HAP-1 (cell line): Measurements from ENCODE around the gene CFAP92.

Experiments
- DNase-seq, 2 experiments: peaks; one replicate each; pipeline ENCODE4 v3.0.0-alpha.2; 2016 to 2020; ENCODE audit warnings: low spot score in 2 of 2
- H3K27me3 ChIP-seq: fragments of 250-450 bp; sonication (Bioruptor Pico); 2 replicates; pipeline ENCODE4 v1.5.1; 2020; ENCODE audit warnings: low read depth, mild to moderate bottlenecking, moderate library complexity
- H3K36me3 ChIP-seq: fragments of 250-450 bp; sonication (Bioruptor Pico); replicated peaks from 2 replicates; pipeline ENCODE4 v1.5.1; 2020; ENCODE audit warnings: mild to moderate bottlenecking
- H3K4me1 ChIP-seq: fragments of 250-450 bp; sonication (Bioruptor Pico); 2 replicates; pipeline ENCODE4 v1.5.1; 2020; ENCODE audit warnings: mild to moderate bottlenecking
- H3K4me3 ChIP-seq: fragments of 250-450 bp; sonication (Bioruptor Pico); 2 replicates; pipeline ENCODE4 v1.5.1; 2020; ENCODE audit warnings: mild to moderate bottlenecking, moderate library complexity
- H3K9me3 ChIP-seq: fragments of 250-450 bp; sonication (Bioruptor Pico); 2 replicates; pipeline ENCODE4 v1.5.1; 2020; ENCODE audit warnings: mild to moderate bottlenecking, moderate library complexity
- in situ Hi-C: fragments of 300-500 bp; cut with MboI; formaldehyde crosslinking; loops from 3 replicates; pipeline ENCODE4 v1.14.3; 2020; ENCODE audit warnings: low sequenced_read_pairs, inconsistent platforms, mixed read lengths

Gene CFAP92

DNA sequence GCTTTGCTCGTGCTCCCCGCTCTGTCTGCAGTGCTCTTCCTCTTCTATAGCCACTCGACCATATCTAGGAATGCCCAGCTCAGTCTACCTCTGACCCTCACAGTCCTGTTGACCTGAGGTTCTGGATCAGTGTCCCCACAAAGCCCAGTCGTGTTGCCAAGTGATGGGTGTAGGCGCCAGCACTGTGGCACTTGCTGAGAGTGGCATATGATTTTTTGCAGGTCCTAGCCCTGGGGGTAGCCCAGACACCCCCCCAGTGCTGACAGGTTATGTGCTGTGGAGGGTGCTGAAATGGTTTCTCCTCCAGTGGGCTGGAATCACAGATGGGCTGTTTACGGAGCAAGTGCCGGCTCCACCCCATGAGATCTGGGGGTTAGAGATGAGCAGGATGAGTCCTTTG is 82.0 kb downstream of the CFAP92 start:
- H3K9me3 ChIP-seq = no peaks in the 10 kb centered on the region
- in situ Hi-C loops = no loop called here
- no peak for DNase-seq
- H3K27me3 ChIP-seq = no peaks in the 10 kb centered on the region
- H3K4me1 ChIP-seq = no peaks in the 10 kb centered on the region
- peaks cover 91% of the 10 kb centered on the region for H3K36me3 ChIP-seq
- H3K4me3 ChIP-seq = no peak overlapping the region

DNA sequence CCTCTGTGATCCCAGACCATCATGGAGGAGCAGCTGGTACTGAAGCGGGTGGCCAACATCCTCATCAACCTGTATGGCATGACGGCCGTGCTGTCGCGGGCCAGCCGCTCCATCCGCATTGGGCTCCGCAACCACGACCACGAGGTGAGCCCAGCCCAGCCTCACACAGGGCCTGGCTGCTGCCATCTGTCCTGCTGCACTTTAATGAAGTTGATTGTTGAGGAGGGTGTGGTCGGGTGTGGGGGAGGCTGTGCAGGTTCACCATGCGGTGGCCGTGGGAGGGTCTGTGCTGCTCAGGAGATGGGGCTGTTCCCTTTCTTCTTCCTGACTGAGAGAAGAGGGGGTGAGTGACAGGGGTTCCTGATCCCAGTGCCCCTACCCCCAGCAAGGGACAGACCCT is 83.9 kb downstream of the CFAP92 start:
- no peaks in the 10 kb centered on the region for H3K27me3 ChIP-seq
- no peak overlapping the region for H3K4me3 ChIP-seq
- no peaks in the 10 kb centered on the region for H3K4me1 ChIP-seq
- H3K36me3 ChIP-seq = peaks cover 91% of the 10 kb centered on the region
- DNase-seq = no peak
- in situ Hi-C loops = no loop called here
- no peaks in the 10 kb centered on the region for H3K9me3 ChIP-seq

DNA sequence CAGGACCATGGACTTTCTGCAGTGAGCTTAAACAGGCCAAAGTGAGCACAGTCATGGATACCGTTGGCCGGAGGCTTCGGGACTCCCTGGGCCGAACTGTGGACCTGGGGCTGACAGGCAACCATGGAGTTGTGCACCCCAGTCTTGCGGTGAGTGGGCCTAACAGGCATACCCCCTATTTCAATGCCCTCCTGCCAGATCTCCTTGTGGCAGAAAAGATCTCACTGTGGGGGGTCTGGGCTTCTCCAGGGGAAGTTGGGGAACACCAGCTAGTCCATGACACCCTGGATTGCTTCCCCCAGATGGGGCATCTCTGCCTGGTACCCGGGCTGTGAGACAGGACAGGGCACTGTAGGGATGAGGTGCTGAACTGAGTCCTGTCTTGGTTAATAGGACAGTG is 84.9 kb downstream of the CFAP92 start:
- H3K36me3 ChIP-seq = peaks cover 89% of the 10 kb centered on the region
- H3K4me3 ChIP-seq = no peak overlapping the region
- no peaks in the 10 kb centered on the region for H3K9me3 ChIP-seq
- H3K4me1 ChIP-seq = no peaks in the 10 kb centered on the region
- no peak for DNase-seq
- H3K27me3 ChIP-seq = no peaks in the 10 kb centered on the region
- in situ Hi-C loops = no loop called here

DNA sequence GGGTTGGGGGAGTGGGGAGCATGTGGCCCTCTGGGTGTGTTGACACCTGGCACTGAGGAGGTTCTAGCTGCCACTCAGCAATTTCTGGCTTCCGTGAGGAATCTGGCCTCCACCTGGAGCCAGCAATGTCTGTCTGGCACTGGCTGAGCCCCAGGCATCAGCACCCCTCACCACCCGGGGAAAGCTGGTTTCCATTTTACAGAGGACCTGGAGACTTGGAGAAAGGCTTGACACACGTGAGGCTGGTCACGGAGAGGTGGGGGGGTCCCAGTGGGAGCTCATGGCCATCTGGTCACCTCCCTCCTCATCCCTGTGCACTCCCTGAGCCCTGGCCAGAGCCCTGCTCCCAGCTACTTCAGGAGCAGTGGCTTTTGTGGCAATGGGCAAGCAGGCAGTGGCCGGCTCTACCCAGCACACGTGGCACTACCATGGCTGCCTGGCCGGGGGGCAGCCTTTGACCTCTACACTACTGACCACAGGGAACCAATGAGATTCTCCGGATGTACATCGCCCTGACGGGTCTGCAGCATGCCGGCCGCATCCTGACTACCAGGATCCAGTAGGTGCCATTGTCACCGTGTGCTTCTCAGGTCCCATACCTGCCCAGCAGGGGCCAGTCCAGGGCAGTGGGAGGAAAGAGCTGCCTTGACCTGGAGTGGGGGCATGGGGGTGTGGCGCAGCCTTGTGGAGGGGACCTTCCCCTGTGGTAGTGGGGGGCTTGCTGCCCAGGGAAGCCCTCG is 86.0 kb downstream of the CFAP92 start:
- no peaks in the 10 kb centered on the region for H3K9me3 ChIP-seq
- in situ Hi-C loops = no loop called here
- no peaks in the 10 kb centered on the region for H3K27me3 ChIP-seq
- H3K4me3 ChIP-seq = no peak overlapping the region
- no peaks in the 10 kb centered on the region for H3K4me1 ChIP-seq
- no peak for DNase-seq
- H3K36me3 ChIP-seq = peaks cover 91% of the 10 kb centered on the region

DNA sequence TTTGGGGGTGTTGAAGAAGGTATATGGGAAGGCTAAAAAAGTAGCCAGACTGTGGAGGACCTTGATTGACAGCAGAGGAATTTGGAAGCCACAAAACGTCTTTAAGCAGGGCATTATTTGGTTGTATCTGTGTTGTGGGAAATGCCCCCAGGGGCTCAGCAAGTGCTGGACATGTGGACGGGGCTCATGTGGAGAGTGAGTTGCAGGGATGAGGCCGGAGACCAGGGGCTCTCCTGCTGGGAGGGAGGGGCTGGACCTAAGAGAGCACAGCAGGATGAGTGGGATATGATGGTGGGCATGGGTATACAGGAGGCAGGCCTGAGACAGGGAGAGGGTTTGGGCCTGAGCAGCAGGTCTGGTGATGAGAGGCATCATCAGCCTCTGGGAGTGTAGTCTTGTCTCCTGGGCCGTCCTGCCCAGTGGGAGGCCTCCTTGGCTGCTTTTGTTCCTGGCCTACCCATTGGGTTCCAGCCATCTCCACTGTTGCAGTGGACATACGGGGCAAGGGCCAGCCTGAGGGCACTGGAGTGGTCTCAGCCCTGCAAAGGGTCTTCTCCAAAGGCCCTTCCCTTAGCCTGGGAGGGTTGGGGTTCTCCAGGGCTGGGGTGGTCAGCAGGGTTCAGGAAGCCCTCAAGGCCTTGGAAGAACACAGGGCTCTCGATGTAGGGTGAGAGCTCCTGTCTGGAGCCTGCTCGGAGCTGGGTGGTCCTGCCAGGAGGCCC is 86.9 kb downstream of the CFAP92 start:
- Histone ChIP-seq H3K36me3 (peaks cover 90% of the 10 kb centered on the region), H3K27me3 (no peaks in the 10 kb centered on the region), H3K4me3 (no peak overlapping the region), H3K4me1 (no peaks in the 10 kb centered on the region), H3K9me3 (no peaks in the 10 kb centered on the region)
- DNase-seq = no peak
- in situ Hi-C loops = no loop called here

DNA sequence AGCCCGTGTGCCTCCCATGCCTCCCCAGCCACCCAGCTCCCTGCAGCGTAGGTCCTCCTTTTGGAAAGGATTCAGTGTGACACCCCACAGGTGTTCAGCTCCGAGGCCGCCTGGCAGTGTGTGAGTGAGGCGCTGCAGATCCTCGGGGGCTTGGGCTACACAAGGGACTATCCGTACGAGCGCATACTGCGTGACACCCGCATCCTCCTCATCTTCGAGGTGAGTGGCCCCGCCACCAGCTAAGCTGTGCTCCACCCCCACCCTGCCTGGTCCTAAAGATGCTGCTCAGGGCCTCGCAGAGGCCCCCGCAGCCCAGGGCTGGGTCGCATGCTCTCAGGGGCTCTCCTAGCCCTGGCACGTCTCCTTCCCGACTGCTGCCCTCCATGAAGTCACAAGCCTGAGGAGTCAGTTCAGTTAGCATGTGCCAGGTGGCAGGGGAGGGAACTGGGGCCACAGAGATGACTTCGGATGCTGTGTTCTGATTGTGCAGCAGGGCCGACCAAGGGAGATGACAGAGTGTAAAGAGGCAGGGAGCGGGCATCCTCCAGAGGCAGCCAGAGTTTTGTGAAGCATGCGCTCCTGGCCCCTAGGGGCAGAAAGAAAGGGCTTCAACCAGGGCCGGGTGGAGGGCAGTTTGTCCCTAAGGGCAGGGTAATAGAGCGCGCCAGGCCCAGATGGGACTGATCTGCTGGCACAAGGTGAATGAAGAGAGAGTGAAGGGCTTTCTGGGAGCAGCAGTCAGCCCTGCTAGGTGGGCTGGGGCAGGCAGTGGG is 87.7 kb downstream of the CFAP92 start:
- H3K27me3 ChIP-seq = no peaks in the 10 kb centered on the region
- no peak overlapping the region for H3K4me3 ChIP-seq
- H3K9me3 ChIP-seq = no peaks in the 10 kb centered on the region
- no peak for DNase-seq
- peaks cover 94% of the 10 kb centered on the region for H3K36me3 ChIP-seq
- no peaks in the 10 kb centered on the region for H3K4me1 ChIP-seq
- in situ Hi-C loops = no loop called here

DNA sequence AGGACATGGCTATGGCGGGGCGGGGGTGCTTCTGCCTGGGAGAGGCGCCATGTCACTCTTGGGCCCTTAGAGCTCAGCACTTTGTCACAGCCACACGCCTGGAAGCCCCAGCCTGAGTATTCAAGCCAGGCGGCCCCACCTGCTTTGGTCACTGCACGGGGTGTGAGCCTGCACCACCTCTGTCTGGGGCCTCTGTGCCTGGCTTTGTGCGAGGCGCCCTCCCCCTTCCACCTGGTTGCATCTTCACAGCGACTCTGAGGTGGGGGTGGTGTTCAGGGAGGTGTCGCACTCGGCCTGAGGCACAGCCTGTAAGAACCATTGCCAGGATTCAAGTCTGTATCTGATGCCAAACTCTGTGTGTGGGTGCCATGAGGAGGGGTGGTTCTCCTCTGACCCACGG is 90.4 kb downstream of the CFAP92 start:
- in situ Hi-C loops = no loop called here

DNA sequence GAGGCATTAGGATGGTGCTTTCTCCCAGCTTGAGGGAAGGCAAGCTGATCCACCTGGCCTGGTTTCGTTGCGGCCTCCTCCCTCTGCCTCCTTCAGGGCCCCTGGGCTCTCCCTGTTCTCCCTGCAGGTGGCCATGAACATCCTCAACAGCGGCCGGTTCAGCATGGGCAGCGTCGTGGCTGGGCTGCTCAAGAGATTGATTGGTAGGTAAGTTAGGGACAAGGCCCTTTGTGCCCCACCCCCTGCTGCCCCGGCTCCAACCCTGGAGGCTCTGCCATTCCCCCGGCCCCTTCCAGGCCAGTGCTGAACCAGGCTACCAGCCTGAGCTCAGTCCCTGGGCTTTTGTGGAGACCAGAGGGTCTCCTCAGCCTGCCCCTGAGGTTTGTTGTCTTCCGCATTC is 91.5 kb downstream of the CFAP92 start:
- no peaks in the 10 kb centered on the region for H3K4me1 ChIP-seq
- no peak overlapping the region for H3K4me3 ChIP-seq
- no peak for DNase-seq
- H3K27me3 ChIP-seq = no peaks in the 10 kb centered on the region
- H3K9me3 ChIP-seq = no peaks in the 10 kb centered on the region
- in situ Hi-C loops = no loop called here
- H3K36me3 ChIP-seq = peaks cover 89% of the 10 kb centered on the region

More for the DNA sequence above, 90.4 kb downstream of the CFAP92 start:
- peaks cover 89% of the 10 kb centered on the region for H3K36me3 ChIP-seq
- H3K27me3 ChIP-seq = no peaks in the 10 kb centered on the region
- no peaks in the 10 kb centered on the region for H3K9me3 ChIP-seq
- no peak for DNase-seq
- no peaks in the 10 kb centered on the region for H3K4me1 ChIP-seq
- no peak overlapping the region for H3K4me3 ChIP-seq

DNA sequence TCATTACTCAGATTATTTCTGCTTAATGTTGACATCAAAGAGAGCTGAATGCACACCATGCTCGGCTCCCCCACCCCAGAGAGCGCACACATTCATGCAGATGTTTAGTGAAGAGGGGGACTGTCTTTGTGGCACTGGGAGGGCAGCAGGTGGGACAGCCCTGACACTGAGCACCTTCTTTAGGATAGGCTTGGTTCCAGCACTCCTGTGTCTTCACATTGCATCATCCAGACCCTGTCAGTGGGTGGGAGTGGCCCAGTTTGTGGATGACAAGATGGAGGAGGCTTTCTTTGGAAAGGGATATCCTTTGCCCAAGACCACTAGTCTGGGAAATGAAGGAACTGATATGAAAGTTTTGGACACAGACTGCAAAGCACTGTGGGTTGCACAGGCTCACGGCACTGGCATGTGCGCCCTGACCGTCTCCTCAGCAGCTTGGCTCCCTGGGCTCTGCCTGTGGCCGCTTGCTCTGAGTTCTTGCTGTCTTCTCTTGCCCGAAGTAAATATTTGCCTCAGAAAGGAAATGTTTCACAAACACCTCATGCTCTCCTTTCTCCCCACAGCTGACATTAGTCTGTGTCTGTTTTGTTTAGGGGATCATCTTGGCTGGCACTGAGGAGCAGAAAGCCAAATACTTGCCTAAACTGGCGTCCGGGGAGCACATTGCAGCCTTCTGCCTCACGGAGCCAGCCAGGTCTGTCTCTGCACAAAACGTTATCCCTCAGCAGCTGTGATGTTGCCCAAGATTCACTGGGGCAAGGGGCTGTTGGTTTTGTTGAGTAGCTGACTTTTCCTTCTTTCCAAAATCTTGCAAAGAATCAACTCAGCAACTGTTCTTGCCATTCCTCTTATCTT is 97.8 kb downstream of the CFAP92 start:
- in situ Hi-C loops = no loop called here
- H3K36me3 ChIP-seq = peaks cover 79% of the 10 kb centered on the region
- no peak overlapping the region for H3K4me3 ChIP-seq
- H3K27me3 ChIP-seq = no peaks in the 10 kb centered on the region
- no peaks in the 10 kb centered on the region for H3K4me1 ChIP-seq
- H3K9me3 ChIP-seq = no peaks in the 10 kb centered on the region
- DNase-seq = no peak

DNA sequence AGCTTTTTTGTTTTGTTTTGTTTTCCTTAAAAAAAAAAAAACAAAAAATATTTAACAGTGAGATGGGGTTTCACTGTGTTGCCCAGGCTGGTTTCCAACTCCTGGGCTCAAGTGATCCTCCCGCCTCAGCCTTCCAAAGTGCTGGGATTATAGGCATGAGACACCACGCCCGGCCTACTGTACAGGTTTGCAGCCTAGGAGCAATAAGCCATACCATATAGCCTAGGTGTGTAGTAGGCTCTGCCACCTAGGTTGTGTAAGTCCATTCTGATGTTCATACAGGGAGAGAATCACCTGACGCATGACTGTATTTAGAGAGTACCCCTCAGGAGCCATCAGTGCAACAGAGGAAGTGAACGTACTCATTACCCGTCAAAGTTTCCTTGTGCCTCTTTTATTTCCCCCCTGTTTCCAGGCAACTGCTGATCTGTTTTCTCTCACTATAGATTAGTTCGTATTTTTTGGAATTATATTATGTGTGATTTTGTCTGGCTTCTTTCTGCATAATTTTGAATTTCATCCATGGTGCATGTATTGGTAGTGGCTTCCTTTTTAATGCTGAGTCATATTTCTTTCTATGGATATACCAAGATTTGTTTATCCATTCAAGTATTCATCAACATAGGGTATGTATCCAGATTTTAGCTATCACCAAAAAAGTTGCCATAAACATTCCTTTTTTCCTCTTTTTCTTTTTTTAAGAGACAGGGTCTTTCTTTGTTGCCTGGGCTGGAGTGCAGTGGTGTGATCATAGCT is 104.6 kb downstream of the CFAP92 start:
- in situ Hi-C loops = no loop called here
- Histone ChIP-seq H3K4me1 (no peaks in the 10 kb centered on the region), H3K9me3 (no peaks in the 10 kb centered on the region), H3K36me3 (peaks cover 59% of the 10 kb centered on the region), H3K4me3 (no peak overlapping the region), H3K27me3 (no peaks in the 10 kb centered on the region)
- no peak for DNase-seq

DNA sequence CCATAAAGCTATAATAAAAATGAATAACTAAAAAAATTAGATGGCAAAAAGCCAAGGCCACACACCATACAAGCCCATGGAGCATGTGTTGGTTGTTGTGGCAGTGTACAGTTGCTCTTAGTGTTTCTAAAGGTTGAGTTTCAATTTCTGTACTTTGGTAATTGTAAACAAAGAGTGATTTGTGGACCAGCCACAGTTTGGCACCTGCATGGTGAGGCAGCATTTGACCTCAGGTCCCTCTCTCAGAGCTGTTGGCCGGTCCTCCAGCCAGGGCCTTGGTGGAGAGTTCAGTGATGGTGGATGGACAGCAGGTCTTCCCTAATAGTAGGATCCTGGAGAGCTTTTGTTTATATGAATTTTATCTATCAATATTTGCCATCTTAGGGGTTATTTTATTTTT is 108.9 kb downstream of the CFAP92 start:
- peaks cover 43% of the 10 kb centered on the region for H3K36me3 ChIP-seq
- in situ Hi-C loops = no loop called here
- H3K4me3 ChIP-seq = no peak overlapping the region
- H3K27me3 ChIP-seq = no peaks in the 10 kb centered on the region
- no peaks in the 10 kb centered on the region for H3K9me3 ChIP-seq
- no peak for DNase-seq
- no peaks in the 10 kb centered on the region for H3K4me1 ChIP-seq

DNA sequence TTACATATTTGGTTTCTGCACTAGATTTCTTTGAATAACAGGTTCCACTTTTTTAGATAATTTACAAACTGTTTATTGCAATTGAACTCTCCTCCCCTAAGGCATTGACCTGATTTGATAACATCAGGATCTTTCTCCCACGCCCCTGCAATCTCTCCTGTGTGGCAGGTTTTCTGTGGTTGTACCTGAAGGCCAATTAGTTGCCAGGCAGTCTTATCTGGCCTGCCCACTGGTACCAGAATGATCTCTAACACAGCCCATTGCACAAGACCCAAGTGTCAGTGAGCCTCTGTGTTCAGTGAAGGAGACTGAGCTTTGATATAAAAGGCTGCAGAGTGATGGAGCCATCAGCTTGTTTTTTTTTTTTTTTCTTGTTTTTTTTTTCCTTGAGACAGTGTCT is 111.2 kb downstream of the CFAP92 start:
- H3K9me3 ChIP-seq = no peaks in the 10 kb centered on the region
- H3K4me1 ChIP-seq = peaks cover 5% of the 10 kb centered on the region
- H3K4me3 ChIP-seq = no peak overlapping the region
- no peaks in the 10 kb centered on the region for H3K27me3 ChIP-seq
- in situ Hi-C loops = no loop called here
- peaks cover 29% of the 10 kb centered on the region for H3K36me3 ChIP-seq
- no peak for DNase-seq

DNA sequence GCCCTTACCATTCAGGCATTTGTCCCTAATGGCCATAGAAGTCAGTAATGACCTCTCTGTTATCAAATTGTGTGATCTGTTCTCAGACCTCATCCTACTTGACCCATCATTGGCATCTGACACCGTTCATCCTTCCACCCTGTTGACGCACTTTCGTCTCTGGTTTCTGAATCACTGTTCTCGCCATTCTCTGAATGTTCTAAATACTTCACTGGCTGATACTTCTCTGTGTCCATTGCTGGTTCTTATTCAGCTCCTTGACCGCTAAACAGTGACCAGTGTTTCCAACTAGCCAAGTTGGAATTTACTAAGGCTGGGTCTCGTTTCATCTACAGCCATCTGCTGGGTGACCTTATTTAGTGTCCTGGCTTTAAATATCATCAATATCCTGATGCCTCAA is 112.3 kb downstream of the CFAP92 start:
- H3K9me3 ChIP-seq = no peaks in the 10 kb centered on the region
- in situ Hi-C loops = no loop called here
- peaks cover 5% of the 10 kb centered on the region for H3K4me1 ChIP-seq
- H3K4me3 ChIP-seq = no peak overlapping the region
- peaks cover 22% of the 10 kb centered on the region for H3K36me3 ChIP-seq
- no peaks in the 10 kb centered on the region for H3K27me3 ChIP-seq
- no peak for DNase-seq
